WERI-Rb-1 (cell line): ENCODE results near the gene XNDC1N.

Experiments used
- DNase-seq: peaks from one replicate; pipeline ENCODE4 v3.0.0-alpha.2; 2020
- H3K27ac ChIP-seq: fragments of 250-450 bp; sonication (Bioruptor Pico); 2 replicates; pipeline ENCODE4 v1.5.1; 2020; ENCODE audit warnings: mild to moderate bottlenecking, moderate library complexity
- H3K27me3 ChIP-seq: fragments of 250-450 bp; sonication (Bioruptor Pico); 2 replicates; pipeline ENCODE4 v1.5.1; 2021; ENCODE audit warnings: mild to moderate bottlenecking, low read depth, moderate library complexity; ENCODE audit not compliant: insufficient read depth, severe bottlenecking
- H3K36me3 ChIP-seq: fragments of 250-450 bp; sonication (Bioruptor Pico); 2 replicates; pipeline ENCODE4 v1.5.1; 2020; ENCODE audit warnings: mild to moderate bottlenecking, moderate library complexity
- H3K4me3 ChIP-seq: 2 replicates; pipeline ENCODE4 v1.5.1; 2011; ENCODE audit warnings: low read depth, mild to moderate bottlenecking, control low read depth, low read length
- H3K9me3 ChIP-seq: fragments of 250-450 bp; sonication (Bioruptor Pico); 2 replicates; pipeline ENCODE4 v1.5.1; 2021; ENCODE audit warnings: mild to moderate bottlenecking, moderate library complexity; ENCODE audit not compliant: severe bottlenecking
- TF ChIP-seq, protein P1 (sequence below): IDR thresholded peaks from 2 replicates; pipeline ENCODE4 v1.5.1; 2011; ENCODE audit warnings: low read depth, mild to moderate bottlenecking, control low read depth, inconsistent platforms, low read length

Gene XNDC1N

DNA sequence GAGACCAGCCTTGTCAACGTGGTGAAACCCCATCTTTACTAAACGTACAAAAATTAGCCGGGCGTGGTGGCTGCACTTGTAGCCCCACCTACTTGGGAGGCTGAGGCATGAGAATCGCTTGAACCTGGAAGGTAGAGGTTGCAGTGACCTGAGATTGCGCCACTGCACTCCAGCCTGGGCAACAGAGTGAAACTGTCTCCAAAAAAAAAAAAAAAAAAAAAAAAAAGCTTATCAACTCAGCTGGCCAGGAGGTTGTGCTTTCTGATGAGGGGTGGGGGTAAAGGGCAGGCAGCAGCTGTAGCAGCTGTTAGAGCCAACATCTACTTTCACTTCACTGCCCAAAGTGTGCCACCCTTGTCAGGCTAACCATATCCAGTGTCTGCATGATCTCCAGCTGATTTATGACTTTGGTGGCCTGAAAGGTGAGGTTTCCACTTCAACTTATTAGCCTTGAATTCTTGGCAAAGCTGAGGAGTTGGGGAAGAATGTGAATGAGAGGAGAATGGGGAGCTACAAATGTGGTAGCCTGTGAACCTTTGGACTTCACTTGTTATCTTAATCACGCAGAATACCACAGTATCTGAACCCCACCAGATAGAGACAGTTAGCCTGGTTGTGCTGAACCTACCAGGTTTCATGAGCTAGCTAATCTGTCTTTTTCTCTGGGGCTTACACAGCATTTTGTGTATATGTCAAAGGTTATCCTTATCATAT, 20.1 kb upstream of the XNDC1N start:
- H3K36me3 ChIP-seq: peaks cover 10% of the 10 kb centered on the region
- no peak overlapping the region for H3K27ac ChIP-seq
- H3K27me3 ChIP-seq: no peaks in the 10 kb centered on the region
- H3K4me3 ChIP-seq: no peak overlapping the region
- TF ChIP-seq, protein P1, sequence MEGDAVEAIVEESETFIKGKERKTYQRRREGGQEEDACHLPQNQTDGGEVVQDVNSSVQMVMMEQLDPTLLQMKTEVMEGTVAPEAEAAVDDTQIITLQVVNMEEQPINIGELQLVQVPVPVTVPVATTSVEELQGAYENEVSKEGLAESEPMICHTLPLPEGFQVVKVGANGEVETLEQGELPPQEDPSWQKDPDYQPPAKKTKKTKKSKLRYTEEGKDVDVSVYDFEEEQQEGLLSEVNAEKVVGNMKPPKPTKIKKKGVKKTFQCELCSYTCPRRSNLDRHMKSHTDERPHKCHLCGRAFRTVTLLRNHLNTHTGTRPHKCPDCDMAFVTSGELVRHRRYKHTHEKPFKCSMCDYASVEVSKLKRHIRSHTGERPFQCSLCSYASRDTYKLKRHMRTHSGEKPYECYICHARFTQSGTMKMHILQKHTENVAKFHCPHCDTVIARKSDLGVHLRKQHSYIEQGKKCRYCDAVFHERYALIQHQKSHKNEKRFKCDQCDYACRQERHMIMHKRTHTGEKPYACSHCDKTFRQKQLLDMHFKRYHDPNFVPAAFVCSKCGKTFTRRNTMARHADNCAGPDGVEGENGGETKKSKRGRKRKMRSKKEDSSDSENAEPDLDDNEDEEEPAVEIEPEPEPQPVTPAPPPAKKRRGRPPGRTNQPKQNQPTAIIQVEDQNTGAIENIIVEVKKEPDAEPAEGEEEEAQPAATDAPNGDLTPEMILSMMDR: no peak
- no peaks in the 10 kb centered on the region for H3K9me3 ChIP-seq
- DNase-seq: no peak

DNA sequence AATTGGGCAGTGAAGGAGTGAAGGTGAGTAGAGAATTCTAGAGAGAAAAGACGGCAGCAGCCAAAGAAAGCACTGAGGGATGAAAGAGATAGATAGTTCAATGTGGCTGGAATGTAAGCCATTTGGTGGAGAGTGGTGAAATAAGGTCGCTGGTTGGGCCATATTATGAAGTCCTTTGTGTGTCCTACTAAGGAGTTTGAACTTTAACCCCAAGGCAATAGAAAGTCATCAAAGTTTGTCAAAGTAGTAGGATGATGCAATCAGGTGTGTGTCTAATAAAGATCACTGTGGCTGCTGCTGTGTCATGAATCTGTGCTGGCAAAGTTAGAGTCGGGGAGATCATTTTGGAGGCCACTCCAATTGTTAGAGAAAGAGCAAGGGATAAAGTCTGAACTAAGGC, 19.1 kb upstream of the XNDC1N start:
- H3K9me3 ChIP-seq: no peaks in the 10 kb centered on the region
- DNase-seq: no peak
- peaks cover 10% of the 10 kb centered on the region for H3K36me3 ChIP-seq
- no peak overlapping the region for H3K27ac ChIP-seq
- no peak overlapping the region for H3K4me3 ChIP-seq
- no peaks in the 10 kb centered on the region for H3K27me3 ChIP-seq
- TF ChIP-seq, protein P1: no peak

DNA sequence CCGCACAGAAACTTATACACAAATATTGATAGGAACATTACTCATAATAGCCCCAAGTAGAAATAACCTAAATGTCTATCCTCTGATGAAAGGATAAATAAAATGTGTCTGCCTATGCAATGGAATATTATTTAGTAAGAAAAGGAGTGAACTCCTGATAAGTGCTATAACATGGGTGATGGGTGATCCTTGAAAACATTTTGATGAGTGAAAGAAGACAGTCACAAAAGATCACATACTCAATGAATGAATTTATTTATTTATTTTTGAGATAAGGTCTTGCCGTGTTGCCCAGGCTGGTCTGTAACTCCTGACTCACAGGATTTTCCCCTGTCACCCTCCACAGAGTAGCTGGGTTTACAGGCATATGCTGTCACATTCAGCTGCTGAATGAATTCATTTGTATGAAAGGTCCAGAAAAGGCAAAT, 17.8 kb upstream of the XNDC1N start:
- Histone ChIP-seq H3K27ac (no peak overlapping the region), H3K36me3 (peaks cover 6% of the 10 kb centered on the region), H3K9me3 (no peaks in the 10 kb centered on the region), H3K4me3 (no peak overlapping the region), H3K27me3 (no peaks in the 10 kb centered on the region)
- DNase-seq: no peak
- TF ChIP-seq, protein P1: no peak

DNA sequence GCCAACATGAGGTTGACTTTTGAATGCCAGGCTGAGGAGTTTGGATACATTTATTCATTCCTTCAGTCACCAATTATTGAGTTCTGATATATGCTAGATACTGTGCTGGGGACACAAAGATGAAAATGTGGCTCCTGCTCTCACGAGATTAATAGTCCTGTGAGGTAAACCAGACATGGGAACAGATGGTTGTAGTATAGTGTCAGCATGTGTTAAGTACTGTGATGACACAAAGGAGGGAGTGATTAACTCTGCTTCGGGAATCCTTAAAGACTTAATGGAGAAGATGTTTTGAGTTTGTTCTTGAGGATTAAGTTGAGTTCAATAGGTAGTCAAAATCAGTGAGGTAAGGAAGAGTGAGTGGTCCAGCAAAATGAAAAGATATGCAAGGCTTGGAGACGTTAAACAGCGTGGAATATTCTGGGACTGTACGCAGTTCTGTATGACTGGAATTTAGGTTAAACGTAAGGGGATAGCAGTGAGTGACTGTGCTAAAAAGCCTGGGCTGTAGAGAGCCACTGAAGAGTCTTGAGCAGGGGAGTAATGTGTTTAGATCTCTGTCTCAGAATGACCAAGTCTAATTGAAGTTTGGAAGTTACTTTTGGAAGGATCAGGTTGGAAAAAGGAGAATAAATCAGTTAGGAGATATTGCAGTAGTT, 12.3 kb upstream of the XNDC1N start:
- Histone ChIP-seq H3K27me3 (no peaks in the 10 kb centered on the region), H3K36me3 (peaks cover 12% of the 10 kb centered on the region)
- TF ChIP-seq, protein P1: no peak

DNA sequence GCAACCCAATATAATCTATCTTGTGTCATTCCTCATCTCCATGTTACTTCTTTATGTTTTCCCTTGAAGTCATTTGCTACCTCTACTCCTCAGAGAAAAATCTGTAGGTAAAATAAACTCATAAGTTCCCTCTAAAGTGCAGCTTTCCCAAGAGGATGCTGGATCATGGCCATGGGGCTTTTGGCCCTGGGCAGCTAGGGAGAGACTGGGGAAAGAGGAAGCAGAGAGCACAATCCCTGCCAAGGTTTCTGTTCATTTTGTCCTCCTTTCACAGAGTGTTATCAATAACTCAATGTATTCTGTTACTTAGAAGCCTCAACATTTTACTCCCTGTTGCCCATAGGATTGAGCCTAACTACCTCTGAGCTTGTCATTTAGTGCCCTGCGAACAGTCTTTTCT, 9.4 kb upstream of the XNDC1N start:
- no peak for DNase-seq
- H3K27me3 ChIP-seq: no peaks in the 10 kb centered on the region
- H3K36me3 ChIP-seq: peaks cover 12% of the 10 kb centered on the region
- H3K9me3 ChIP-seq: no peaks in the 10 kb centered on the region
- H3K27ac ChIP-seq: no peak overlapping the region
- no peak overlapping the region for H3K4me3 ChIP-seq
- TF ChIP-seq, protein P1: no peak

More for the DNA sequence above, 12.3 kb upstream of the XNDC1N start:
- no peaks in the 10 kb centered on the region for H3K9me3 ChIP-seq
- H3K4me3 ChIP-seq: no peak overlapping the region
- peak overlapping the region; percentile 69 for H3K27ac ChIP-seq
- DNase-seq: peak; percentile 43
